K562 (cell line): Measurements from ENCODE around the gene BAIAP3. TPM values are rescaled to one million over a fixed set of nuclear protein-coding genes. Genes with fewer than 3 reads are reported as not detected.

Source experiments
- BACH1 ChIP-seq: fragments of 200-800 bp; sonication (Bioruptor generic); IDR thresholded peaks from 2 replicates; pipeline ENCODE4 v1.6.1; 2016; ENCODE audit warnings: missing genetic modification characterization, missing compliant biosample characterization
- CBFA2T3 ChIP-seq: fragments of 450-650 bp; IDR thresholded peaks from 2 replicates; pipeline ENCODE4 v1.6.1; 2017
- CEBPB ChIP-seq: fragments of 450-650 bp; IDR thresholded peaks from 2 replicates; pipeline ENCODE4 v1.6.1; 2016; ENCODE audit warnings: missing genetic modification characterization, missing compliant biosample characterization
- CHD1 ChIP-seq: fragments of 200-600 bp; sonication (generic); IDR thresholded peaks from one replicate; pipeline ENCODE4 v1.6.1; 2012; ENCODE audit warnings: mild to moderate bottlenecking, moderate library complexity, low read length, inconsistent platforms
- CREB1 ChIP-seq, 2 experiments: sonication (generic) in 1 of 2; formaldehyde crosslinking in 1 of 2; IDR thresholded peaks; 2 replicates each; pipeline versions ENCODE4 v1.6.1 to v1.8.0; 2012 to 2022; ENCODE audit warnings: inconsistent platforms in 1 of 2, mild to moderate bottlenecking in 1 of 2, missing genetic modification reagents in 1 of 2, moderate library complexity in 1 of 2
- DPF2 ChIP-seq: fragments of 450-650 bp; IDR thresholded peaks from 2 replicates; pipeline ENCODE4 v1.6.1; 2016
- ETS2 ChIP-seq: IDR thresholded peaks from 2 replicates; pipeline ENCODE4 v1.6.1; 2016; ENCODE audit warnings: borderline replicate concordance, missing genetic modification characterization, mild to moderate bottlenecking, moderate library complexity, missing compliant biosample characterization; ENCODE audit not compliant: poor library complexity, severe bottlenecking
- FOSL1 ChIP-seq: fragments of 200-800 bp; sonication (Bioruptor generic); conservative IDR thresholded peaks from 2 replicates; pipeline ENCODE4 v1.6.1; 2016; ENCODE audit warnings: missing genetic modification characterization, missing compliant biosample characterization
- KAT7 ChIP-seq: sonication (generic); formaldehyde crosslinking; IDR thresholded peaks from 2 replicates; pipeline ENCODE4 v1.8.0; 2022; ENCODE audit warnings: missing genetic modification reagents, mild to moderate bottlenecking, borderline replicate concordance
- NR2C2 ChIP-seq, 2 experiments: fragments of 200-800 bp in 1 of 2; sonication (Bioruptor generic) in 1 of 2; sonication (generic) in 1 of 2; formaldehyde crosslinking in 1 of 2; IDR thresholded peaks; 2 replicates each; pipeline versions ENCODE4 v1.6.1 to v1.8.0; 2016 to 2022; ENCODE audit warnings: mild to moderate bottlenecking in 1 of 2, missing compliant biosample characterization in 1 of 2, missing genetic modification characterization in 1 of 2, missing genetic modification reagents in 1 of 2
- PRDM10 ChIP-seq: fragments of 450-650 bp; IDR thresholded peaks from 2 replicates; pipeline ENCODE4 v1.6.1; 2018; ENCODE audit not compliant: partially characterized antibody
- SREBF1 ChIP-seq: fragments of 150-350 bp; IDR thresholded peaks from 2 replicates; pipeline ENCODE4 v1.6.1; 2014; ENCODE audit warnings: antibody characterized with exemption, low read depth, low read length, borderline replicate concordance
- SRF ChIP-seq, 2 experiments: fragments of 250-450, 450-650 bp in 1 of 2; sonication (Bioruptor Pico) in 1 of 2; sonication (generic) in 1 of 2; formaldehyde crosslinking; IDR thresholded peaks; 2 replicates each; pipeline versions ENCODE4 v1.5.0 to v1.5.1; 2020 to 2022; ENCODE audit warnings: mild to moderate bottlenecking in 1 of 2, missing genetic modification reagents in 1 of 2
- SRSF7 ChIP-seq: fragments of 200-400 bp; formaldehyde crosslinking; optimal IDR thresholded peaks from 2 replicates; pipeline ENCODE3; 2017; ENCODE audit warnings: mild to moderate bottlenecking, low read depth, low read length
- STAG1 ChIP-seq: sonication (generic); formaldehyde crosslinking; IDR thresholded peaks from 2 replicates; pipeline ENCODE4 v1.5.0; 2020; ENCODE audit warnings: missing genetic modification reagents, borderline replicate concordance
- TAF7 ChIP-seq: fragments of 450-650 bp; IDR thresholded peaks from 2 replicates; pipeline ENCODE4 v1.6.1; 2016; ENCODE audit warnings: missing genetic modification characterization, missing compliant biosample characterization
- ZBTB12 ChIP-seq: fragments of 250-450 bp; sonication (Bioruptor Pico); IDR thresholded peaks from 2 replicates; pipeline ENCODE4 v1.4.0; 2020
- ZKSCAN1 ChIP-seq: fragments of 150-350 bp; IDR thresholded peaks from 2 replicates; pipeline ENCODE4 v1.6.1; 2016; ENCODE audit warnings: low read depth, low read length
- ZNF511 ChIP-seq: sonication (generic); formaldehyde crosslinking; IDR thresholded peaks from 2 replicates; pipeline ENCODE4 v1.8.0; 2022; ENCODE audit warnings: mild to moderate bottlenecking, missing genetic modification reagents
- polyA plus RNA-seq, 8 experiments: library from polyadenylated mRNA; depleted of rRNA in 4 of 8; stranded (reverse) in 5 of 8; unstranded in 3 of 8; fragments of >200 nt; fragmentation: Nextera tagmentation in 2 of 8; fragmentation: Illumina TruSeq in 1 of 8; extraction: Ambion mirVana in 2 of 8; extraction: Trizol in 1 of 8; gene quantifications; 2 replicates each; pipeline versions ENCODE4 v1.2.1 to v1.2.3, GENCODE V29; 2011 to 2014; ENCODE audit warnings: inconsistent platforms in 1 of 8, missing spikeins in 1 of 8
- total RNA-seq, 7 experiments: library from RNA; depleted of rRNA in 6 of 7; stranded (reverse); fragments of >200 nt in 6 of 7; fragmentation: Illumina TruSeq in 2 of 7; extraction: Trizol in 2 of 7; gene quantifications; 2 replicates each; pipeline versions ENCODE4 v1.2.1 to v1.2.3, GENCODE V29; 2011 to 2021; ENCODE audit warnings: low replicate concordance in 1 of 7

The BAIAP3 gene
- total and polyA plus RNA-seq, 9 of the 15 experiments (the other 6 are each of a cell fraction or from before 2014, with no cell fraction given): 0.03 to 4.5 (median 0.57) TPM; not detected in 1

- TF ChIP-seq PRDM10 (peak; percentile 50), BACH1 (tag) (no peak), FOSL1 (tag) (no peak), ZKSCAN1 (no peak), CHD1 (no peak), ZBTB12 (CRISPR knock-in tag) (no peak), TAF7 (tag) (no peak), DPF2 (peak; percentile 50; the same call in 1 of the 2 replicates), CBFA2T3 (peak; percentile 40; the same call in 1 of the 2 replicates), CEBPB (tag) (peak; percentile 97), ETS2 (tag) (no peak), SRSF7 (no peak), NR2C2 (CRISPR knock-in tag; IDR thresholded peaks at IDR 0.05) (no peak), NR2C2 (tag; IDR thresholded peaks at IDR 0.05) (peak; percentile 86), SREBF1 (no peak), ZNF511 (no peak), SRF (CRISPR knock-in tag; IDR thresholded peaks at IDR 0.05) (no peak), CREB1 (IDR thresholded peaks at IDR 0.05) (no peak), CREB1 (CRISPR knock-in tag; IDR thresholded peaks at IDR 0.05) (no peak), STAG1 (CRISPR knock-in tag) (no peak), KAT7 (CRISPR knock-in tag) (no peak)
These were observed 23.3 kb upstream of the BAIAP3 start (continued) for GRCh38 chr16:1309888-1310831.
